Esophagus muscularis mucosa (tissue), 4 donors: ENCODE measurements around the gene WNT8B.

Experiments used
- EP300 ChIP-seq: sonication (generic); formaldehyde crosslinking; IDR thresholded peaks from one replicate; pipeline ENCODE4 v1.6.1; 2017; ENCODE audit warnings: antibody characterized with exemption
- POLR2A ChIP-seq: fragments of 450-650 bp; IDR thresholded peaks from one replicate; pipeline ENCODE4 v1.6.1; 2017; ENCODE audit warnings: antibody characterized with exemption, moderate library complexity, mild to moderate bottlenecking, low read depth
- POLR2AphosphoS5 ChIP-seq, 2 donors: sonication (generic); formaldehyde crosslinking; IDR thresholded peaks; one replicate each; pipeline ENCODE4 v1.6.1; 2017; ENCODE audit warnings: antibody characterized with exemption in 2 of 2
- TF ChIP-seq, protein P1 (sequence below), 3 experiments: fragments of 200-600 bp in 2 of 3; fragments of 450-650 bp in 1 of 3; sonication (generic) in 2 of 3; IDR thresholded peaks; one replicate each; pipeline ENCODE4 v1.5.1; 2017 to 2019; ENCODE audit warnings: antibody characterized with exemption in 3 of 3, mild to moderate bottlenecking in 2 of 3, moderate library complexity in 1 of 3

DNA sequence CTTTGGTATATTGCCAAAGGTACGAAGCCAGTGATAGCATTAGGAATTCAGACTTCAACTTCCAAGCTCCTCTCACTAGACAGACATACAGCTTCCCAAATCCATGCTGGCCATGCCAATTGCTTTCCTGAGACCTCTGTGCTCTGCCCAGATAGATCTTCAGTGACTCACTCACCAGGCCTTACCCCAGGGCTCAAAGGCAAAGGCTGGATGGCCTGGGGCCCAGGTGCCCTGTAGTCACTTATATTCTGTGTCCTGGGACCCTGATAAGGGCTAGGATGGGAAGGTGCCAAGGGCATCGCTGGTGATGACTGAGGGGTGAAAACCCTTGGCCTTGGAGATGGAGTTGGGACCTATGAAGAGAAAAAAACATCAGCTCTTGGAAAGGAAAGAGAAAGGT is 27.7 kb downstream of the WNT8B start:
- TF ChIP-seq, protein P1, sequence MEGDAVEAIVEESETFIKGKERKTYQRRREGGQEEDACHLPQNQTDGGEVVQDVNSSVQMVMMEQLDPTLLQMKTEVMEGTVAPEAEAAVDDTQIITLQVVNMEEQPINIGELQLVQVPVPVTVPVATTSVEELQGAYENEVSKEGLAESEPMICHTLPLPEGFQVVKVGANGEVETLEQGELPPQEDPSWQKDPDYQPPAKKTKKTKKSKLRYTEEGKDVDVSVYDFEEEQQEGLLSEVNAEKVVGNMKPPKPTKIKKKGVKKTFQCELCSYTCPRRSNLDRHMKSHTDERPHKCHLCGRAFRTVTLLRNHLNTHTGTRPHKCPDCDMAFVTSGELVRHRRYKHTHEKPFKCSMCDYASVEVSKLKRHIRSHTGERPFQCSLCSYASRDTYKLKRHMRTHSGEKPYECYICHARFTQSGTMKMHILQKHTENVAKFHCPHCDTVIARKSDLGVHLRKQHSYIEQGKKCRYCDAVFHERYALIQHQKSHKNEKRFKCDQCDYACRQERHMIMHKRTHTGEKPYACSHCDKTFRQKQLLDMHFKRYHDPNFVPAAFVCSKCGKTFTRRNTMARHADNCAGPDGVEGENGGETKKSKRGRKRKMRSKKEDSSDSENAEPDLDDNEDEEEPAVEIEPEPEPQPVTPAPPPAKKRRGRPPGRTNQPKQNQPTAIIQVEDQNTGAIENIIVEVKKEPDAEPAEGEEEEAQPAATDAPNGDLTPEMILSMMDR (IDR thresholded peaks at IDR 0.05) = no peak
- no peak for TF ChIP-seq POLR2AphosphoS5 (IDR thresholded peaks at IDR 0.05)
- TF ChIP-seq POLR2A = no peak
- no peak for TF ChIP-seq EP300
